C4-2B (cell line): ENCODE data around the gene CEP164.
"Not testable (repeated sequence)": the region's sequence is repeated elsewhere in the genome, so short reads cannot be mapped to it uniquely, and the experiment has no call there.

Source experiments
- H3K27ac ChIP-seq: fragments of 450-650 bp; 2 replicates; pipeline ENCODE4 v1.5.1; 2017
- CTCF ChIP-seq: fragments of 450-650 bp; conservative IDR thresholded peaks from 2 replicates; pipeline ENCODE4 v1.5.1; 2017; ENCODE audit warnings: mild to moderate bottlenecking
- ZFX ChIP-seq: fragments of 450-650 bp; IDR thresholded peaks from 2 replicates; pipeline ENCODE4 v1.6.1; 2017

Gene CEP164

GRCh38 chr11:117396970-117397369, 69.3 kb downstream of the CEP164 start:
- H3K27ac ChIP-seq, result no peak overlapping the region
- TF ChIP-seq ZFX (no peak), CTCF (no peak)

- H3K27ac ChIP-seq, result not testable (repeated sequence)
Measured at GRCh38 chr11:117398618-117399017, 71.0 kb downstream of the CEP164 start.

GRCh38 chr11:117399100-117399840, 71.6 kb downstream of the CEP164 start:
- H3K27ac ChIP-seq, result not testable (repeated sequence)

- H3K27ac ChIP-seq, result not testable (repeated sequence)
Measured at GRCh38 chr11:117405898-117406297, 78.2 kb downstream of the CEP164 start.

GRCh38 chr11:117407016-117407415, 79.4 kb downstream of the CEP164 start:
- TF ChIP-seq CTCF (no peak), ZFX (no peak)
- no peak overlapping the region for H3K27ac ChIP-seq

- TF ChIP-seq CTCF (no peak), ZFX (no peak)
Measured at GRCh38 chr11:117408356-117408755, 80.7 kb downstream of the CEP164 start.

GRCh38 chr11:117409511-117409910, 81.9 kb downstream of the CEP164 start:
- H3K27ac ChIP-seq, result no peak overlapping the region
- no peak for TF ChIP-seq ZFX
- no peak for TF ChIP-seq CTCF

More at GRCh38 chr11:117408356-117408755, 80.7 kb downstream of the CEP164 start:
- no peak overlapping the region for H3K27ac ChIP-seq

- no peak overlapping the region for H3K27ac ChIP-seq
- TF ChIP-seq ZFX (no peak), CTCF (no peak)
Measured at GRCh38 chr11:117410238-117410637, 82.6 kb downstream of the CEP164 start.

GRCh38 chr11:117410861-117411710, 83.4 kb downstream of the CEP164 start:
- TF ChIP-seq ZFX (no peak), CTCF (no peak)
- H3K27ac ChIP-seq, result no peak overlapping the region
